ENCODE data around the gene RARRES2.

GRCh38 chr7:150361807-150362621 is 20.6 kb upstream of the RARRES2 start:
- TF ChIP-seq CTCF (IDR thresholded peaks at IDR 0.05; ENCODE audit: low read depth, low read length, poor library complexity, severe bottlenecking) (no peak), EZH2phosphoT487 (IDR thresholded peaks at IDR 0.05; ENCODE audit: borderline replicate concordance, low read length) (no peak)

Data from DOHH2 (cell line).